GM19099 (cell line): Measurements from ENCODE around the gene DYTN.

Experiments
- POLR2A ChIP-seq: IDR thresholded peaks from 3 replicates; pipeline ENCODE4 v1.6.1; 2011; ENCODE audit warnings: low read depth; ENCODE audit not compliant: insufficient read length; ENCODE audit errors: extremely low read depth

The DYTN gene

GRCh38 chr2:206657087-206657486, 61.1 kb downstream of the DYTN start:
- TF ChIP-seq POLR2A, result no peak

- TF ChIP-seq POLR2A, result no peak
Measured at GRCh38 chr2:206647985-206648384, 70.2 kb downstream of the DYTN start.

DNA sequence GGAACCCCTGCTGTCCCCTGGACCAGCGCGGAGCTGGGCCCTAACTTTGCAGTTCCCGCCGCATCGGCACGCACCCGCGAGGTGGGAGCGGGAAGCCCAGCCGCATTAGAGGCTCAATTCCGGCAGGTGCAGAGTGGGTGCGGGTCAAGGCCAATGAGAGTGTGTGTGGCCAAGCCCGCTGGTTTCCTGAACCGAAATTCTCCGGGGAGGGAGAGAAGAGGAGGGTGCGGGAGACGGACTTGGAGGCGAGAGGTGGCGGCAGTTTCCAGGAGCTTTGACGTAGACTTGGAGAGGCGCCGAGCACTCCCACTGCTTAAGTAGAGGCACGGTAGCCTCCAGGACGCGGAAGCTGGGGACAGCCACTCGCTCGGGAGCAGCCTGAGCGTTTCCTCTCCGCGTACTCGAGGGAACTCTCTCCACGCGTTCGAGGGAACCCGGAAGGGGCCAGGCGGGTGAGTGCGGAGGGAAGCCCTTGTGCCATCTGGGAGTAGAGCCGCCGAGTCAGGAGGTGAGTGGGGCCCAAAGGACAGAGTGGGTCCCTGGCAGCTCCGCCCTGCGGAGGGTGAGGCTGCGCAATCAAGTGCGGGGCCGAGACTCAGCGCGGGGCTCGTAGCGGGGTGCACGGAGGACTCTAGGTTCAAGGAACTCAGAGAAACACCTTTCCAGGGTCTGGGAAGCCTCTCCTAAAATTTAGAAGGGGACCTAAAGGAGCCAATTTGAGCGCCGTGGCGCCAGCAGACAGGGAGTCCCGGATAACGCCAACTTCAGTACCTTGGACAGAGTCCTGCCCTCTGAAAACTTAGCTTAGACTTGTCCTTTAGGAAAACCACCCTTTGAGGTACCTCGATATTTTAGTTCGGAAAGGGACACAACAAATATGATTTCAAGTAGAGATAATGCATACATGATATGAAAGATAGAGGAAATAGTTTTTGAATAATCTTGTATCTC, 75.8 kb downstream of the DYTN start, which contains the start of gene FAM237A:
Gene FAM237A, plus strand, starts transcription at position 413 of the 951 bp plus-strand sequence. CDS start 1,750 bp downstream, outside the sequence.
- no peak for TF ChIP-seq POLR2A

- TF ChIP-seq POLR2A, result no peak
Measured at GRCh38 chr2:206641226-206641625, 77.0 kb downstream of the DYTN start.

DNA sequence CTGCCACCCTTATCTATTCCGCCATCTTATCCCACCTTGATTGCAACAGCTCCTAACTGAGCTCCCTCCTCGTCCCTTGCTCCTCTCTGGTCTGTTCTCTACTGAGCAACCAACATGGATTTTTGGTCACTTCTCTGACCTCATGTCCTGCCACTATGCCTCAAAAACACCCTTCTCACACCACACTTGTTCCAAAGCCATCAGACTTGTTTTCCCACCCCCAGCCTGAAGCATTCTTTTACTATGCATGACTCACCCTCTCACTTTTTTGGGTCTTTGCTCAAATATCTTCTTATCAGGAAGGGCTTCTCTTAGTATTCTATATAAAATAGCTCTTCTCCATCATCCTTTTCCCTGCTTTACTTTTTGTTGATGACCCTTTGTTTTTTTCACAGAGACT, 78.6 kb downstream of the DYTN start:
- TF ChIP-seq POLR2A, result no peak

DNA sequence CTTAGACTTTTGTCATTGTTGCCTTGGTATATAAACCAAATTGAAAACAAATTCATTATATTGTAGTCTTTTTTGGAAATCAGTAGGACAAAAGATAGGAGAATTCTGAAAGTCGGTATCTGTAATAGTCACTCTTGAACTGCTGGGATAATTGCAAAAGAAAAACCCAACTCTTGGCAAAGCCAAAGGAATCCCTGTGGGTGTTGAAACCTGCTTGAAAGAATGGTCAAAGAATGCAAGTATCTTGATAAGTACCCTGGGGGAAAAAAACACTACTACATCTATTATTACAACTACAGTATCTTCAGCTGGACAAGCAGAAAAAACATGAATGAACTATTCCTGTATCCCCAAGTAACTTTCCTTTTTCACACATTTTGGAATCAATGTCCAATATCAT, 83.2 kb downstream of the DYTN start:
- TF ChIP-seq POLR2A, result no peak

GRCh38 chr2:206631340-206631739, 86.9 kb downstream of the DYTN start:
- TF ChIP-seq POLR2A, result no peak

DNA sequence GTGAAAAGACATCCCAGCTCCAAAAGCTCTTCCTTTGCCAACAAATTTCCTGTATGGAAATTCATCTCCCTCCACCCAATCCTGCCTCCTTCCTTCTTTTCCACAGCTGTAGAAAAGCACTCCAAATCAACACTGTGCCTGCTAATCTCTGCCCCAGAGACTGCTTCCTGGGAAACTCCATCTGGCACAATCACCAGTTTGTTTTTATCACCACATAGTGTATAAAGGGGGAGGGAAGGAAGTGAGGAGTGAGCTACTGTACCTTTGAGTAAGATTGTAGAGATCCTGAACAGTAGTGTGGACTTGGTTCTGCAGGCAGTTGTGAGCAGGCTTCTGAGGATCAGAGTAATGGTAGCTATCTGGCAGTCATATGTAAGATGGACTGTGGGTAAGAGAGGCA, 90.6 kb downstream of the DYTN start:
- TF ChIP-seq POLR2A, result no peak

DNA sequence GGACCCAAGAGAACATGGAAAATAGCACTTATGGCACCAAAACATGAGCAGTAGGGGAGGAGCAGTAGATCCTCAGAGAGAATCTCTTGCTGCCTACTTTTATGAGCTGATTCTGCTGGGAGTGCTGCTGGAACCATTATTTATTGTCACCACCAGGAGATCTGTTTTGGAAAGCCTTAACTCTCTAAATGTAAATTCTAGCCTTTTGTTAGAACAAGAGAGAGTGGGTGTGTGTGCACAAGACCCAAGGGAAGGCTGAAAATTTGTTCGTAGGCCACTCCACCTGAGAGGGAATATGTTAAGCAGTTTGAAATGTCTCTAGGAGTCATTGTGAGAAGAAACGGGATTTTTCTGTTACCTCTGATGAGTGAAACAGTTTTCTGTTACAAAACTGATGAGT, 92.1 kb downstream of the DYTN start:
- no peak for TF ChIP-seq POLR2A

DNA sequence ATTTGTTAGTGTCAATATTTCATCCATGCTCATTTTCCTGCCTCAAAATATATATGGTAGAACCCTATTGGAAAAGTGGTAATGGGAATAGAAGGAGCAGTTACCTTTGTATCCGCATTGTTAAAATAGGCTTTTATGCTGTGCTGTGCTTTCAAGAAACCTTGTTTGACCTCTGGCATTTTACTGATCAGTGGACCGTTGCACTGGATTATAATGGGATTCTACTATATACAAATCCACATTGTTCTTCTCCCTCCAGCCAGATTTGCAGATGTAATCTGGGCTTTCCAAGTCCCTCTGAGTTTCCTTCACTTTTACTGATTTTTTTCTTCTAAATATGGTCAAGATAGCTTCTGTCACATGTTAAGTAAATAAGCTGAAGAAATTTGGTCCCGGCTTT, 99.2 kb downstream of the DYTN start:
- no peak for TF ChIP-seq POLR2A

GRCh38 chr2:206616151-206616550, 102.0 kb downstream of the DYTN start:
- no peak for TF ChIP-seq POLR2A

GRCh38 chr2:206615417-206616089, 102.6 kb downstream of the DYTN start:
- no peak for TF ChIP-seq POLR2A

DNA sequence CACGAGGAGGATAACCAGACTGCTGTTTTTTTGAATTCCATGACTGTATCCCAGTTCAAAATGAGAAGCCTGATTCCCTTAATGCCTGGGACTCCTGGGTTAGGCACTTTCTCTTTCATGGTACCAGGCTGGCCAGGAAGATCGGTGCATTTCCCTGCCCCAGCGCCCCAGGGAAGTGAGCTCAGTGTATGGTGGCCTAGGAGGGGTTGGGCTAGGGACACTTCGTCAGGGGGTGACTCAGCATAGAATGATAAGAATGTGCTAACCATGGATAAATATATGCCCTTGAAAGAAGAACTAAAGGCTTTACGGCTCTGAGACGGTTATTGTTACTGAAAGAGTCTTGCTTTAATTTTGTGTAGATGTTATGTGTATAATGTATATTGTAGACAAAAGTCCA, 103.4 kb downstream of the DYTN start:
- no peak for TF ChIP-seq POLR2A

DNA sequence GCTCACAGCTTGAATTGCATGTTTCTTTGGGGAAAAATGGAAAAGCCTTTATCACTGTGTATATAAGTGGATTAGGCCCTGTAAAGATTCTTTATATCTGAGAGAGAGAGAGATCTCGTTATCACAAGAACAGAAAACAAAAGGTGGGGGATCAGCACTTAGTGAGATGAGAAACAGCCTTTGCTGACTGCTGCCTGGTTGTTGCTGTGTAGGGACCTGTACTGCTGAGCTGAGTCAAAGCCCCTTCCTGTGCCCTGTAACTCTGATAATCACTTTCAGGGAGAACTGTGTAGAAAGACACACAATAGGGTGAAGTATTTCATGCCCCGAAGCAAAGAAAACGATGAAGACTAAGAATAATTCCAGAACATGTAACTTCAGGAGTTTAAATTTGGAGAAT, 106.5 kb downstream of the DYTN start:
- no peak for TF ChIP-seq POLR2A

DNA sequence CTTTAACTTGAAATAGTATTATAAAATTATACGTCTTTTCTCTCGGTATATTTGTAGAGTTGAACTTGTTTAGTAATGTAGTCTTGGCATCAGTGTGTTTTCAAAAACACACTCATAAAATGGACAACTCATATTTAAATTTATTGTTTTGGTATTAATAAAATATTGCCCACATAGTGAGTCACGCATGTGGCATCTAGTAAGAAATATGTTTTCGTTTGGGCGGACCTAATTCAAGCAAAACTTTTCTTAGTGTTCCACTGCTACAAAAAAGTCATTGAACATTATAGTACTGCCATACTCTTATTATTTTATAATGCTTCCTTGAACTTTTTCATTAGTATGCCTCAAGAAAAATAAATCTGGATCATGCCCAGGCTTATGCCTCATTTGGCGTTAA, 107.0 kb downstream of the DYTN start:
- TF ChIP-seq POLR2A, result no peak

GRCh38 chr2:206610451-206610850, 107.7 kb downstream of the DYTN start:
- no peak for TF ChIP-seq POLR2A
